MV-4-11 (cell line): ENCODE results near the gene PRDM16.

Experiments used
- DNase-seq: peaks from one replicate; lab custom pipeline; 2025; lab: John Stamatoyannopoulos, UW

The PRDM16 gene

DNA sequence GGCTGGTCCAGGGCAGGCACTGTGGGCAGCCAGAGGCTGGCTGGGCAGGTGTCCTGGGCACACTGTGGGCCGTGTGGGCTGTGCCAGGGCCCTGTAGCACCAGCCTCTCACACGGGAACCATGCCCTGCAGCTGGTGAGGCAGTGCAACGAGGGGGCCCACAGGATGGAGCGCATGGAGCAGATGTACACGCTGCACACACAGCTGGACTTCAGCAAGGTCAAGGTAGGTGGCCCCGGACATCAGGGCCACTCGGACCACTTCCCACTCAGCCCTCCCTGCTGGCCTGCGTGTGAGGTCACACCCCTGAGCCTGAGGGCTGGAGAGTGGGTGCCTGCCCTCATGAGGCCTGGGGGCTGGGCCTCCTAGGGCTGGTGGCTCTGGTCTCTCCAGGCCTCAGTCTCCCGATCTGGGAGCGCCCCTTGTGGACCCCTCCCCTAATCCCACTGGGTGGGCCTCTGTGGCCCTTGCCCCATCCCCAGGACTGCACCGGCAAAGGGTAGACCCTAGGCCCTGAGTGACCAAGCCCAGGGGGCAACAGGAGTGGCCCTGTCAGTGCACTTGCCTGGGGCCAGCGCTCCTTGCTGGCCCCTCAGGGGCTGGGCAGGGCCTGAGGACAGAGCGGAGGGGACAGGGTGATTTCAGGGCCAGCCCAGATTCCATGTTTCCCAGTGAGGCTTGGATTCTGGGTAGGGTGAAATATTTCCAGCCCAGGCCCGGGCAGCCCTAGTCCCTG lies 407.0 kb downstream of the PRDM16 start:
- DNase-seq, result no peak

DNA sequence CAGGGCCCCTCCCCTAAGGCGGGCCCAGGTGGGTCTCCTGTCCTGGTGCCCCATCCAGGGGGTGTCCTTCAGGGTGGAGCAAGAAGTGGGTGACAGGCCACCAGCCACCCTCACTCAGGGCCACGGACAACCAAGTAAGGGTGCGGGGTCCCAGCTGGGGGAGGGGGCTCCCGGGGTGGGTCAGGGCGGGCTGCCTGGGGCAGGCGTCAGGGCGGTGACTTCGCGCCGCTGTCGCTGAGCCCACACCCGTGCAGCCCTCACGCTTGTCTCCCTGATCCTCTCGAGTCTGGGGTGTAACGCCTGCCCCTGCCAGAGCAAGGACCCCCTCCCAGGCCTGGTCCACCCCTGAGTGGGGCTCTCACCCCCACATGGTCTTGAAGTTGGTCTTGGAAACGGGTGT lies 407.7 kb downstream of the PRDM16 start:
- no peak for DNase-seq

DNA sequence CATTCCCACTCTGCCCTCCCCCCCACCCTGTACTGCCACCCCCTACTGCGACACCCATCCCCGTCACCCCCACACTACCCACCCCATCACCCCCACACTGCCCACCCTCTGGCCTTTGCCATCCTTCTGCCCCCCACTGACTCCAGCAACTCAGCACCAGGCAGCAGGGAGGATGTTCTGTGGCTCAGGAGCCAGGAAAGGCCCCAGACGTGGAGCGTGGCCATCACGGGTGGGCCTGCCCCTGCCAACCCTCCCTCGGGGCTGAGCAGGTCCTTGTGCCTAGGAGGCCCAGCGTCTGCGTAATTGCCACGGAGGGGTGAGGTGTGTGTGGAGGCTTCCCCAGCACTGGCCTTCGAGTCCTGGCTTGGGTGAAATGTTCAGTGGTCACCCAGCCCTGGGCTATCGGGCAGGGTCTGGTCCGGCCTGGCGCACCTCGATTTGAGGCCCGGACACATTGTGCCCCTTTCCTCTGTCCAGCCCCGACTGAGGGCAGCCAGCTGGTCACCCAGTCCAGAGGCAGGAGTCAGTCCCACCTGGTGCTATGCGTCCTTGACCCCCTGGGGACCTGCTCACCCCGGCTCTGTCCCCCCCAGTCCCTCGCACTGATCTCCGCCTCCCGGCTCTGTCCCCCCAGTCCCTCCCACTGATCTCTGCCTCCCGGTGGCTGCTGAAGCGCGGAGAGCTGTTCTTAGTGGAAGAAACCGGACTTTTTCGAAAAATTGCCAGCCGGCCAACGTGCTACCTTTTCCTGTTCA lies 408.4 kb downstream of the PRDM16 start:
- no peak for DNase-seq

DNA sequence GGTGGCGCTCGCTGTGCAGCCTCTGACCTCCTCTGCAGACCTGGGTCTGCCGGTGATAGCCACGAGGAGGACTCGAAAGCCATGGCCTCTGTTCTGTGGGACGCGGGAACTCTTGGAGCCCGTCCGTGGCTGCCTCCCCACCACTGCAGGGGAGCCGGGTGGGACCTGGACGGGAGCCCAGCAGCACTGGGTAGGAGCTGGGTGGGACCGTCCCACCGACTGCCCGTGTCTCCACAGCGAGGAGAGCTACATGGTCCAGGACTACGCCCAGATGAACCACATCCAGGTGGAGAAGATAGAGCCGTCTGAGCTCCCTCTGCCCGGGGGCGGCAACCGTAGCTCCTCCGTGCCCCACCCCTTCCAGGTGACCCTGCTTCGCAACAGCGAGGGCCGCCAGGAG lies 409.2 kb downstream of the PRDM16 start:
- no peak for DNase-seq

DNA sequence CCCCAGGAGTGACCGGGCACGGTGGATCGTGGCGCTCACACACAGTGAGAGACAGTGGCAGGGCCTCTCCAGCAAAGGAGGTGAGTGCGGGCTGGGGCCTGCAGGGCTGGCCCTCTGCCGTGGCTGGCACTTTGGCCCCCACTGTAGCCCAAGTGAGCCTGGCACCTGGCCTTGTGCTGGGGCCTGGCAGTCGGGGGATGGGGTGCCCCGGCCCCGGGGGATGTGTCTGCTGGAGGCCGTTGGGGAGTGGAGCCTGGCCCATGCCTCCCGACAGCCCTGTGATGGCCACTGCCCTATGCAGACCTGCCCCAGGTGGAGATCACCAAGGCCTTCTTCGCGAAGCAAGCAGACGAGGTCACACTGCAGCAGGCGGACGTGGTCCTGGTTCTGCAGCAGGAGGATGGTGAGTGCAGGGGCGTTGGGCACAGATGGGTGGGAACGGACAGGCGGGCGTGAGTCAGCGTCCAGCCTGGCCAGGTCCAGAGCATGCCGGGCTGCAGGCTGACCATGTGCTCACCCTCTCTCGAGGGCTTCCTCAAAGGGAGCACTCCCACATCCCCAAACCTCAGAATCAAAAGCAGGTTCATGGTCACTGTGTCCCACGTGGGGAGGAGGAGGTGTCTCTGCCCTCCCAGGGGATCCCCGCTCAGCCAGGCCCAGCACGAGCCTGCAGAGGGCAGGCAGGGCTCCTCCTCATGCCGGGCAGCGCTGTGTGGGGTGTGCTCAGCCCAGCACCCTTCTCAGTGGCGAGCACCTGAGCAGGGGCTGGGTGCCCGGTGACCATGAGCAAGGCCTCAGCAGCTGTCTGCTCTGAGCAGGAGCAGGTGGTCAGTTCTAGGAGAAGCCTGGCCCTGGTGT lies 410.7 kb downstream of the PRDM16 start:
- no peak for DNase-seq

DNA sequence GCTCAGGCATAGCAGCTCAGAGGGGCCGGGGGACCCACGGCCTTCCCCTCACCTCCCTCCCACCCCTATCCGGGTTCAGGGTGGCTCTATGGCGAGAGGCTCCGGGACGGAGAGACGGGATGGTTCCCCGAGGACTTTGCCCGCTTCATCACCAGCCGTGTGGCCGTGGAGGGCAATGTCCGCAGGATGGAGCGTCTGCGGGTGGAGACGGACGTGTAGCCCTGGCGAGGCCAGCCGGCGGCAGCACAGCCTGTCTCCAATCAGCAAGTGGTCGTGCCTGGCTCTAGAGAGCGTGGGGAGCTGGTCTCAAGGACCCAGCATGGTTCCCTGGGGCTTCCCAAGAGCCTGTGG lies 411.3 kb downstream of the PRDM16 start:
- DNase-seq, result no peak

DNA sequence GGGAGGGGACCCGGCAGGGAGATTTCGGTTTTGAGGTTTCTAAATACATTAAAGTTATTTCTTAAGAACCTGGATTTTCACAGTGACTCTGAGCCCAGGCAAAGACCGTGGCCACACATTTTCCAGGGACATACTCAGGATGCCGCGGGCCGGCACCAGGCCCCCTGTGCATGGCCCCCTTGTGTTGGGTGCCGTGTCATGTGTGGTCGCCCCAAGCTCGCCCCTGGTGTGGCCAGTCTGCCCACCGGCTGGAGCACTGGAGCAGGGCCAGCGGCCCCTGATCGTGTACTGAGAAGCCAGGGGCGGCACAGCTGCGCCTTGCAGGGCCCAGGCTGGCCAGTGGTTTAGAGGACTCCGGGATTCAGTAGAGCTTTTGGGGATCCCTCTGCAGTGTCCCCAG lies 412.0 kb downstream of the PRDM16 start:
- DNase-seq, result no peak

DNA sequence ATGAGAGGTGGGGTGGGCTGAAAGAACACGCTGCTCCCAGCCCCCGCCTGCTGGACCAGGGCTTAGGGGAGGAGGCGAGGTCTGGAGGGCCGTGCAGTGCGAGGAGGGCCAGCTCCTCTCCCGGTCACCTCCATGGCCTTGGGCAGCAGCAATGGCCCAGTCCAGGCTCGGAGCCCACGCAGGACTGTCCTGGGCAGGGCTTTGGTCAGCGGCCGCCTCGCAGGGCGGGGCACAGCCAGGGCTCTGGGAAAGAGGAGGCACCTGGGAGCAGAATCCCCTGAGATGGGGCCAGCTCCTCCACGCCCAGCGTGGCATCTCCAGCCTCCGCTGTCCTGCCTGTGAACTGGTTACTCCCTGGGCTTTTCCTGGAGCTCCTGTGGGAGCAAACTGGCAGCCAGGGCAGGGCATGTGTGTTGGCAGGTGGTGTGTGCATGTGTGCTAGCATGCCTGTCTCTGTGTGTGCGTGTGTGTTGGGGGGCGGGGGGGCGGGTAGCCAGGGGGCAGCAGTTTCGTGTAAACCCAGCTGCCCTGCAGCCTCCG lies 412.9 kb downstream of the PRDM16 start:
- no peak for DNase-seq

DNA sequence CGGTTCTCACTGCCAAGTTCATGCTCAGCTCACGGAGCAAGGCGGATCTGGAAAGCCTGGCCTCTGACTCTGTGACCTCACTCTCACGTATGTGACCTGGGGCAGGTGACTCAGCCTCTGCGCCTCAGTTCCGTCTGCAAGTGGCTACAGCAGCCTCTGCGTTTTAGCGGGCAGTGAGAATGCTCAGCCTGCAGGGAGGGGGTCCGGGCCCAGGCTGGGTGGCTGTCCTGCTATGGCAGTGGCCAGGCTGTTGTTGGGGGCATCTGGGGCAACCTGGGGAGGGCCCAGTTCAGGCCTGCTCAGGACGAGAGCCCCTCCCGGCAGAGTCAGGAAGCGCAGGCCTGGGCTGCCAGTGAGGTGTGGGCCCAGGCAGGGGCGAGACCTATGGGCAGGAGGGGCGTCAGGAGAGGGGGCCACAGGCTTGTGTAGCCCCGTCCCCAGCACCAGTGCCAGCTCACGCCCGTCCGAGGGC lies 413.4 kb downstream of the PRDM16 start:
- DNase-seq, result no peak

DNA sequence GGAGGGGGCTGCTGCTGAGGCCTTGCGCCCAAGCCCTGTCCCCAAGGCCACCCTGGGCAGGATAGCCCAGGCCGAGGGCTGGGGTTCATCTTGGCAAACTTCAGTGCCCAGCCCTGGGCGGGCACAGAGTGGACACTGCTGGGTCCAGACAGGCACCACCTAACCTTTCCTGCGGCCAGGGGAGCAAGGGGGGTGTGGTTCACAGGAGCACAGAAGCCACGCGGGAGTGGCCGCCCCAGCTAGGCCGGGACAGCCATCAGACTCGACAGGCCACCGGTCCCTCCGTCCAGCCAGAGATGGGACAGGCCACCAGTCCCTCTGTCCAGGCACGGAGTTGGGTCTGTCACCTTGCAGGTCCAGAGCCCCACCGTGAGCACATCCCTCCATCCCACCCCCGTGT lies 414.4 kb downstream of the PRDM16 start:
- no peak for DNase-seq

DNA sequence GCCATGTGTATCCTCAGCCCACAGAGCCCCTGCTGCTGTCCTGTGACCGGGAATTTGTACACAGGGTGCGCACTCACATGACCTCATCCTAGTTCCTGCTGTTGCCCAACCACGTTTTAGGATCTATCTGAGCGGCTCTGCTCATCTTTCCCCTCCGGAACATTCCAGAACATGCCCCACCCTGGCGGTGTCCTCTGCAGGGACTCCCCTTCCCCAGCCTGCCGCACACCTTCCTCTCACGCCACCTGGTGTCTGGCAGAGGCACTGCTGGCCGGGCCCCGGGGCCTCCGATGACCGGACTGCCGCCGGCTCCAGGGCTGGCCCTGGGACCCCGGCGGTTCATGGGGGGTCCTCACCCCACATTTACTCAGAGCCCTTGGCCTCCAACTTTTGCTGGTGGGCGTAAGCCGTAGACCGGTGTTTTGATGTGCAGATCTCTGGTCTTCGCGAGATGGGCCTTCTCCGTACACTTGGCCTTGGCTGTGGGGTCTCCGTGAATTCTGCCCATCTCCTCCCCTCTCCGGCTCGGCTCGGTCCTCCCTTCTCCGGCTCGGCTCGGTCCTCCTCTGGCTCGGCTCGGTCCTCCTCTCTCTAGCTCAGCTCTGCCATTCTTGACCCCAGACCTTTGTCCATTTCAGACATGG lies 414.9 kb downstream of the PRDM16 start:
- DNase-seq, result no peak

DNA sequence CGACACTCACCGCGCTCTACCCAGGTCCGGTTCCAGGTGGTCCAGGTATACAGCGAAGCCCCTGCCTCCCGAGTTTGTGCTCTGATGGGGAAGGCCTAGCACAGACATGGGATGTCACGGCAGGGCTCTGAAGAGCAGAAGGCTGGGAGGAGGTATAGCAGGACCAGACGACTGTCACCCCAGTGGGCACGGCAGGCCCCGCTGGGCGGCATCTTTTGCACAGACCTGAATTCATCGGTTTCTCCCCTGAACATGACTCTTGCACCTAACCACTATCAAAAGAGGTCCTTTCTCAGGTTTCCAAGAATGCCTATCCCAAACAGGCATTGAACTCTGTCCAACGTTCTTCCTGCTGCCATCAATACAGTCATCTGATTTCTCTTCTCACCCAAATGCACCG lies 416.0 kb downstream of the PRDM16 start:
- no peak for DNase-seq
